Measurements from ENCODE around the gene PIP5K1A. TPM values are rescaled to one million over a fixed set of nuclear protein-coding genes. Genes with fewer than 3 reads are reported as not detected.
"Not testable (repeated sequence)": the region's sequence is repeated elsewhere in the genome, so short reads cannot be mapped to it uniquely, and the experiment has no call there.

Gene PIP5K1A
- total RNA-seq, 1 experiment from 2014 or later = 49.6 TPM

- DNase-seq (ENCODE audit: low read depth) = peak; percentile 91
Observed at GRCh38 chr1:151189637-151190445, 8.5 kb upstream of the PIP5K1A start, which contains the start of gene VPS72. Gene VPS72, minus strand, starts transcription at chr1:151190197. Its CDS starts 76 bp downstream, at chr1:151190121.

- DNase-seq (ENCODE audit: low read depth) = no peak
Observed at GRCh38 chr1:151192047-151192446, 6.3 kb upstream of the PIP5K1A start.

- DNase-seq (ENCODE audit: low read depth) = no peak
Observed at GRCh38 chr1:151193304-151193703, 5.0 kb upstream of the PIP5K1A start.

- DNase-seq (ENCODE audit: low read depth) = peak; percentile 14
Observed at GRCh38 chr1:151193856-151194255, 4.5 kb upstream of the PIP5K1A start.

GRCh38 chr1:151194894-151195594, 3.3 kb upstream of the PIP5K1A start:
- peak; percentile 92 for DNase-seq (ENCODE audit: low read depth)

- DNase-seq (ENCODE audit: low read depth) = peak; percentile 90
Observed at GRCh38 chr1:151196292-151196800, 2.0 kb upstream of the PIP5K1A start.

- no peak for DNase-seq (ENCODE audit: low read depth)
Observed at GRCh38 chr1:151197863-151198253, 494 bp upstream of the PIP5K1A start.

GRCh38 chr1:151199873-151200581, 1.7 kb downstream of the PIP5K1A start:
- DNase-seq (ENCODE audit: low read depth) = peak; percentile 80

- not testable (repeated sequence) for DNase-seq (ENCODE audit: low read depth)
Observed at GRCh38 chr1:151205381-151205965, 7.1 kb downstream of the PIP5K1A start.

- DNase-seq (ENCODE audit: low read depth) = no peak
Observed at GRCh38 chr1:151210830-151211229, 12.5 kb downstream of the PIP5K1A start.

GRCh38 chr1:151211972-151212705, 13.8 kb downstream of the PIP5K1A start:
- no peak for DNase-seq (ENCODE audit: low read depth)

GRCh38 chr1:151213560-151213959, 15.2 kb downstream of the PIP5K1A start:
- no peak for DNase-seq (ENCODE audit: low read depth)

GRCh38 chr1:151221616-151222015, 23.3 kb downstream of the PIP5K1A start:
- DNase-seq (ENCODE audit: low read depth) = no peak

GRCh38 chr1:151222130-151222529, 23.8 kb downstream of the PIP5K1A start:
- no peak for DNase-seq (ENCODE audit: low read depth)

- DNase-seq (ENCODE audit: low read depth) = no peak
Observed at GRCh38 chr1:151235235-151235634, 36.9 kb downstream of the PIP5K1A start.

GRCh38 chr1:151237678-151238466, 39.5 kb downstream of the PIP5K1A start:
- no peak for DNase-seq (ENCODE audit: low read depth)

- DNase-seq (ENCODE audit: low read depth) = peak; percentile 88
Observed at GRCh38 chr1:151238467-151238739, 40.1 kb downstream of the PIP5K1A start.

- DNase-seq (ENCODE audit: low read depth) = no peak
Observed at GRCh38 chr1:151242442-151242841, 44.1 kb downstream of the PIP5K1A start.

GRCh38 chr1:151243683-151244216, 45.4 kb downstream of the PIP5K1A start:
- DNase-seq (ENCODE audit: low read depth) = no peak

GRCh38 chr1:151246786-151247185, 48.4 kb downstream of the PIP5K1A start:
- DNase-seq (ENCODE audit: low read depth) = no peak

Data from HT1080 (cell line).